GM18526 (cell line): ENCODE measurements around the gene GIGYF1.
A peak's percentile ranks its signal among the peaks of the same experiment; 100 is the strongest.

Source experiments
- POLR2A ChIP-seq: IDR thresholded peaks from 3 replicates; pipeline ENCODE4 v1.6.1; 2011; ENCODE audit not compliant: insufficient read length; ENCODE audit errors: extremely low read depth

The GIGYF1 gene

GRCh38 chr7:100680576-100681271, 13.3 kb downstream of the GIGYF1 start:
- TF ChIP-seq POLR2A: no peak

- no peak for TF ChIP-seq POLR2A
Observed at GRCh38 chr7:100679927-100680575, 14.0 kb downstream of the GIGYF1 start.

- TF ChIP-seq POLR2A: peak; percentile 20
Observed at GRCh38 chr7:100679129-100679926, 14.7 kb downstream of the GIGYF1 start.

- TF ChIP-seq POLR2A: no peak
Observed at GRCh38 chr7:100678291-100678984, 15.6 kb downstream of the GIGYF1 start.

GRCh38 chr7:100677308-100678267, 16.5 kb downstream of the GIGYF1 start:
- TF ChIP-seq POLR2A: no peak

- TF ChIP-seq POLR2A: no peak
Observed at GRCh38 chr7:100676501-100677306, 17.3 kb downstream of the GIGYF1 start.

GRCh38 chr7:100675581-100676350, 18.3 kb downstream of the GIGYF1 start:
- peak; percentile 50 for TF ChIP-seq POLR2A

GRCh38 chr7:100675105-100675451, 19.0 kb downstream of the GIGYF1 start:
- TF ChIP-seq POLR2A: no peak

- no peak for TF ChIP-seq POLR2A
Observed at GRCh38 chr7:100674411-100675104, 19.5 kb downstream of the GIGYF1 start.

GRCh38 chr7:100673942-100674410, 20.1 kb downstream of the GIGYF1 start:
- TF ChIP-seq POLR2A: no peak

GRCh38 chr7:100673302-100673941, 20.6 kb downstream of the GIGYF1 start, which contains the start of gene GNB2:
Gene GNB2, plus strand, starts transcription at chr7:100673740. Its CDS starts 2,526 bp downstream, at chr7:100676266.
- TF ChIP-seq POLR2A: peak; percentile 15
